ENCODE measurements around the gene MRPL2.

GRCh38 chr6:43033496-43034189 is 25.6 kb downstream of the MRPL2 start:
- TF ChIP-seq CTCF (IDR thresholded peaks at IDR 0.05), result no peak
- TF ChIP-seq POLR2A (IDR thresholded peaks at IDR 0.05), result no peak

All from uterus (tissue), 2 donors.